Measurements from ENCODE around the gene ARL8B. TPM values are rescaled to one million over a fixed set of nuclear protein-coding genes. Genes with fewer than 3 reads are reported as not detected.
A peak's percentile ranks its signal among the peaks of the same experiment; 100 is the strongest.

Gene ARL8B
- total RNA-seq, 1 experiment from 2014 or later, result 28.3 TPM

DNA sequence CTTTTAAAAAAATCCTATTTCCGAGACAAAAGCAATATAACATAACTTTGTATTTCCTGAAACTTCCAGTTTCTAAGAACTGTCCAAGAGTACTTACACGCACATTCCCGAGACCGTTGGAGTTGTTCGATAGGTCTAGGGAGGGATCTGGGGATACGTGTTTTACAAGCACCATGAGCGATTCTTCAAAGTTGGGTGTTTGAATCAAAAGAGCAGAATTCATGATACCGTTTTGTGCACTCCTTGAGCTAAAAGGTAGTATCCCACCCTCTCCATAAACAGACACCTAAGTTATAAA is 64.7 kb downstream of the ARL8B start (continued):
- TF ChIP-seq, protein P1, sequence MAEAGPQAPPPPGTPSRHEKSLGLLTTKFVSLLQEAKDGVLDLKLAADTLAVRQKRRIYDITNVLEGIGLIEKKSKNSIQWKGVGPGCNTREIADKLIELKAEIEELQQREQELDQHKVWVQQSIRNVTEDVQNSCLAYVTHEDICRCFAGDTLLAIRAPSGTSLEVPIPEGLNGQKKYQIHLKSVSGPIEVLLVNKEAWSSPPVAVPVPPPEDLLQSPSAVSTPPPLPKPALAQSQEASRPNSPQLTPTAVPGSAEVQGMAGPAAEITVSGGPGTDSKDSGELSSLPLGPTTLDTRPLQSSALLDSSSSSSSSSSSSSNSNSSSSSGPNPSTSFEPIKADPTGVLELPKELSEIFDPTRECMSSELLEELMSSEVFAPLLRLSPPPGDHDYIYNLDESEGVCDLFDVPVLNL (CRISPR knock-in tag; IDR thresholded peaks at IDR 0.05; ENCODE audit: borderline replicate concordance, low read depth), result no peak
- TF ChIP-seq ZNF138 (CRISPR knock-in tag; conservative IDR thresholded peaks at IDR 0.05), result no peak

DNA sequence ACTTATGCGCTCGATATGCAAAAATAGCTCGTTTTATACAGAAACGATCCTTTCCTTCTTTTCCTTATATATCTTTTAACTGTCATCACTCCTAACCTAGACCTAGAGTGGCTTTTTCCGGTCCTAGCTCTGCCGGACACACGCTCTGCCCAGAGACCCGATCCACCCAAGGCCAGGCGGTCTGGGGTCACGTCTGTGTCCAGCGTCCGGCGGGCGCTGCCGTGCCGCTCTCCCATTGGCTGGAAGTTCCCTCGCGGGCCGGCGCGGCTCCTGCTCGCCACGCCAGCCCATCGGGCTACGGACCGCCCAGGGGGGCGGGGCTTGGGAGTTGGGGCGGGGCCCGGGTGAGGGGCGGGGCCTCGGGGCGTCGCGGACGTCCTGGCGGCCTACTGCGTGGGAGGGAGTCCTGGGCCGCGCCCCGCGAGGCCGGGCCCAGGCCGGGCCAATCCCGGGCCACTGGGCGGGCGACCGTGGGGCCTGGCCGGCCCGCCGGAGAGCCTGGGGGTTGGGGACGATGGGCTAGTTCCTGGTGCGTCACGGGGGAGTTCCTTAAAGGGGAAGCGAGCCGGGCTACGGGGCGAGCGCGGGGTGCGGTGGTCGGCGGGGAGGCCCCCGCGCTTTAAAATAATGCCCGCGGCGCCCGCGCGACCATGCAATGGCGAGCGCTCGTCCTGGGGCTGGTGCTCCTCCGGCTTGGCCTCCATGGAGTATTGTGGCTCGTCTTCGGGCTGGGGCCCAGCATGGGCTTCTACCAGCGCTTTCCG is 65.2 kb downstream of the ARL8B start, which contains the start of gene EDEM1:
Gene EDEM1, plus strand, starts transcription at position 552 of the 764 bp plus-strand sequence. Its CDS starts 99 bp downstream, at position 651.
- Mint-ChIP-seq H3K27ac (peak within 1 kb of the TSS; percentile 99), H3K27me3 (ENCODE audit: low read depth) (no peaks in the 10 kb centered on the region), H3K9me3 (no peaks in the 10 kb centered on the region), H3K4me1 (peaks cover 37% of the 10 kb centered on the region), H3K4me3 (peak within 1 kb of the TSS; percentile 92), H3K36me3 (peaks cover 4% of the 10 kb centered on the region)
- ChIA-PET POLR2A (no interaction called here), CTCF (interaction anchor here (0.6 to 1.3 kb wide), 2 partner anchors 45 to 202 kb away, joined by 3 read pairs; no protein-coding TSS in a partner anchor)
- ATAC-seq, result peak; percentile 89
- DNase-seq (ENCODE audit: low spot score), result peak; percentile 90
- TF ChIP-seq SP1 (CRISPR knock-in tag; conservative IDR thresholded peaks at IDR 0.05) (peak; percentile 54; the same call in 1 of the 2 replicates), ZBTB21 (CRISPR knock-in tag; IDR thresholded peaks at IDR 0.05; ENCODE audit: borderline replicate concordance) (no peak), EMX1 (CRISPR knock-in tag; IDR thresholded peaks at IDR 0.05) (no peak), CREB1 (CRISPR knock-in tag; IDR thresholded peaks at IDR 0.05) (no peak), ETV6 (CRISPR knock-in tag; IDR thresholded peaks at IDR 0.05) (peak; percentile 66; the same call in 1 of the 2 replicates), GTF2I (CRISPR knock-in tag; conservative IDR thresholded peaks at IDR 0.05) (no peak), RORB (CRISPR knock-in tag; IDR thresholded peaks at IDR 0.05) (no peak), FOXK1 (CRISPR knock-in tag; IDR thresholded peaks at IDR 0.05) (0 out of 2 replicates have a peak, but pooled peaks have one; percentile 20), IRF2 (CRISPR knock-in tag; IDR thresholded peaks at IDR 0.05; ENCODE audit: borderline replicate concordance, low read depth) (no peak), NFYB (CRISPR knock-in tag; conservative IDR thresholded peaks at IDR 0.05; ENCODE audit: low read depth) (no peak), TP53 (CRISPR knock-in tag; IDR thresholded peaks at IDR 0.05) (no peak), ZNF396 (CRISPR knock-in tag; IDR thresholded peaks at IDR 0.05; ENCODE audit: borderline replicate concordance) (no peak), SMAD4 (CRISPR knock-in tag; IDR thresholded peaks at IDR 0.05) (no peak), ZNF317 (CRISPR knock-in tag; IDR thresholded peaks at IDR 0.05; ENCODE audit: borderline replicate concordance, low read depth) (no peak), CBFB (CRISPR knock-in tag; IDR thresholded peaks at IDR 0.05; ENCODE audit: low read depth) (no peak)
- TF ChIP-seq, protein P1 (CRISPR knock-in tag; IDR thresholded peaks at IDR 0.05; ENCODE audit: borderline replicate concordance, low read depth), result no peak
- TF ChIP-seq, protein P2, sequence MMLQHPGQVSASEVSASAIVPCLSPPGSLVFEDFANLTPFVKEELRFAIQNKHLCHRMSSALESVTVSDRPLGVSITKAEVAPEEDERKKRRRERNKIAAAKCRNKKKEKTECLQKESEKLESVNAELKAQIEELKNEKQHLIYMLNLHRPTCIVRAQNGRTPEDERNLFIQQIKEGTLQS (CRISPR knock-in tag; conservative IDR thresholded peaks at IDR 0.05), result no peak
- TF ChIP-seq, protein P3, sequence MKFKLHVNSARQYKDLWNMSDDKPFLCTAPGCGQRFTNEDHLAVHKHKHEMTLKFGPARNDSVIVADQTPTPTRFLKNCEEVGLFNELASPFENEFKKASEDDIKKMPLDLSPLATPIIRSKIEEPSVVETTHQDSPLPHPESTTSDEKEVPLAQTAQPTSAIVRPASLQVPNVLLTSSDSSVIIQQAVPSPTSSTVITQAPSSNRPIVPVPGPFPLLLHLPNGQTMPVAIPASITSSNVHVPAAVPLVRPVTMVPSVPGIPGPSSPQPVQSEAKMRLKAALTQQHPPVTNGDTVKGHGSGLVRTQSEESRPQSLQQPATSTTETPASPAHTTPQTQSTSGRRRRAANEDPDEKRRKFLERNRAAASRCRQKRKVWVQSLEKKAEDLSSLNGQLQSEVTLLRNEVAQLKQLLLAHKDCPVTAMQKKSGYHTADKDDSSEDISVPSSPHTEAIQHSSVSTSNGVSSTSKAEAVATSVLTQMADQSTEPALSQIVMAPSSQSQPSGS (CRISPR knock-in tag; IDR thresholded peaks at IDR 0.05; ENCODE audit: borderline replicate concordance, low read depth), result no peak
- TF ChIP-seq, protein P4, sequence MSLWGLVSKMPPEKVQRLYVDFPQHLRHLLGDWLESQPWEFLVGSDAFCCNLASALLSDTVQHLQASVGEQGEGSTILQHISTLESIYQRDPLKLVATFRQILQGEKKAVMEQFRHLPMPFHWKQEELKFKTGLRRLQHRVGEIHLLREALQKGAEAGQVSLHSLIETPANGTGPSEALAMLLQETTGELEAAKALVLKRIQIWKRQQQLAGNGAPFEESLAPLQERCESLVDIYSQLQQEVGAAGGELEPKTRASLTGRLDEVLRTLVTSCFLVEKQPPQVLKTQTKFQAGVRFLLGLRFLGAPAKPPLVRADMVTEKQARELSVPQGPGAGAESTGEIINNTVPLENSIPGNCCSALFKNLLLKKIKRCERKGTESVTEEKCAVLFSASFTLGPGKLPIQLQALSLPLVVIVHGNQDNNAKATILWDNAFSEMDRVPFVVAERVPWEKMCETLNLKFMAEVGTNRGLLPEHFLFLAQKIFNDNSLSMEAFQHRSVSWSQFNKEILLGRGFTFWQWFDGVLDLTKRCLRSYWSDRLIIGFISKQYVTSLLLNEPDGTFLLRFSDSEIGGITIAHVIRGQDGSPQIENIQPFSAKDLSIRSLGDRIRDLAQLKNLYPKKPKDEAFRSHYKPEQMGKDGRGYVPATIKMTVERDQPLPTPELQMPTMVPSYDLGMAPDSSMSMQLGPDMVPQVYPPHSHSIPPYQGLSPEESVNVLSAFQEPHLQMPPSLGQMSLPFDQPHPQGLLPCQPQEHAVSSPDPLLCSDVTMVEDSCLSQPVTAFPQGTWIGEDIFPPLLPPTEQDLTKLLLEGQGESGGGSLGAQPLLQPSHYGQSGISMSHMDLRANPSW (CRISPR knock-in tag; conservative IDR thresholded peaks at IDR 0.05; ENCODE audit: low read depth), result no peak
- TF ChIP-seq, protein P5, sequence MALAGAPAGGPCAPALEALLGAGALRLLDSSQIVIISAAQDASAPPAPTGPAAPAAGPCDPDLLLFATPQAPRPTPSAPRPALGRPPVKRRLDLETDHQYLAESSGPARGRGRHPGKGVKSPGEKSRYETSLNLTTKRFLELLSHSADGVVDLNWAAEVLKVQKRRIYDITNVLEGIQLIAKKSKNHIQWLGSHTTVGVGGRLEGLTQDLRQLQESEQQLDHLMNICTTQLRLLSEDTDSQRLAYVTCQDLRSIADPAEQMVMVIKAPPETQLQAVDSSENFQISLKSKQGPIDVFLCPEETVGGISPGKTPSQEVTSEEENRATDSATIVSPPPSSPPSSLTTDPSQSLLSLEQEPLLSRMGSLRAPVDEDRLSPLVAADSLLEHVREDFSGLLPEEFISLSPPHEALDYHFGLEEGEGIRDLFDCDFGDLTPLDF (CRISPR knock-in tag; IDR thresholded peaks at IDR 0.05), result no peak
- TF ChIP-seq, protein P6, sequence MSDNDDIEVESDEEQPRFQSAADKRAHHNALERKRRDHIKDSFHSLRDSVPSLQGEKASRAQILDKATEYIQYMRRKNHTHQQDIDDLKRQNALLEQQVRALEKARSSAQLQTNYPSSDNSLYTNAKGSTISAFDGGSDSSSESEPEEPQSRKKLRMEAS (CRISPR knock-in tag; IDR thresholded peaks at IDR 0.05), result peak; percentile 41; the same call in 1 of the 2 replicates
- TF ChIP-seq, protein P7, sequence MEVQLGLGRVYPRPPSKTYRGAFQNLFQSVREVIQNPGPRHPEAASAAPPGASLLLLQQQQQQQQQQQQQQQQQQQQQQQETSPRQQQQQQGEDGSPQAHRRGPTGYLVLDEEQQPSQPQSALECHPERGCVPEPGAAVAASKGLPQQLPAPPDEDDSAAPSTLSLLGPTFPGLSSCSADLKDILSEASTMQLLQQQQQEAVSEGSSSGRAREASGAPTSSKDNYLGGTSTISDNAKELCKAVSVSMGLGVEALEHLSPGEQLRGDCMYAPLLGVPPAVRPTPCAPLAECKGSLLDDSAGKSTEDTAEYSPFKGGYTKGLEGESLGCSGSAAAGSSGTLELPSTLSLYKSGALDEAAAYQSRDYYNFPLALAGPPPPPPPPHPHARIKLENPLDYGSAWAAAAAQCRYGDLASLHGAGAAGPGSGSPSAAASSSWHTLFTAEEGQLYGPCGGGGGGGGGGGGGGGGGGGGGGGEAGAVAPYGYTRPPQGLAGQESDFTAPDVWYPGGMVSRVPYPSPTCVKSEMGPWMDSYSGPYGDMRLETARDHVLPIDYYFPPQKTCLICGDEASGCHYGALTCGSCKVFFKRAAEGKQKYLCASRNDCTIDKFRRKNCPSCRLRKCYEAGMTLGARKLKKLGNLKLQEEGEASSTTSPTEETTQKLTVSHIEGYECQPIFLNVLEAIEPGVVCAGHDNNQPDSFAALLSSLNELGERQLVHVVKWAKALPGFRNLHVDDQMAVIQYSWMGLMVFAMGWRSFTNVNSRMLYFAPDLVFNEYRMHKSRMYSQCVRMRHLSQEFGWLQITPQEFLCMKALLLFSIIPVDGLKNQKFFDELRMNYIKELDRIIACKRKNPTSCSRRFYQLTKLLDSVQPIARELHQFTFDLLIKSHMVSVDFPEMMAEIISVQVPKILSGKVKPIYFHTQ (CRISPR knock-in tag; IDR thresholded peaks at IDR 0.05), result peak; percentile 52; the same call in 1 of the 2 replicates
